H9 (cell line): Measurements from ENCODE around the gene CCL11. TPM values are rescaled to one million over a fixed set of nuclear protein-coding genes. Genes with fewer than 3 reads are reported as not detected.

ENCODE experiments used
- DNase-seq: peaks from one replicate; pipeline ENCODE4 v3.0.0-alpha.2; 2017
- H2AFZ ChIP-seq: one replicate; pipeline ENCODE4 v1.6.1; 2013; ENCODE audit warnings: mild to moderate bottlenecking, low read length, control low read depth, moderate library complexity
- H2AK5ac ChIP-seq: 2 replicates; pipeline ENCODE4 v1.6.1; 2013; ENCODE audit warnings: low read length, control low read depth, mixed read lengths; ENCODE audit not compliant: insufficient read length
- H2BK120ac ChIP-seq: one replicate; pipeline ENCODE4 v1.6.1; 2013; ENCODE audit warnings: low read depth, mild to moderate bottlenecking, low read length, control low read depth, inconsistent platforms; ENCODE audit not compliant: poor library complexity, severe bottlenecking
- H2BK12ac ChIP-seq: 2 replicates; pipeline ENCODE4 v1.6.1; 2013; ENCODE audit warnings: low read length, control low read depth, mixed read lengths, low read depth; ENCODE audit not compliant: insufficient read length
- H2BK15ac ChIP-seq: 2 replicates; pipeline ENCODE4 v1.6.1; 2013; ENCODE audit warnings: low read depth, low read length, control low read depth
- H2BK20ac ChIP-seq: one replicate; pipeline ENCODE4 v1.6.1; 2013; ENCODE audit warnings: low read depth, mild to moderate bottlenecking, low read length, control low read depth, inconsistent platforms; ENCODE audit not compliant: poor library complexity, severe bottlenecking
- H2BK5ac ChIP-seq: 2 replicates; pipeline ENCODE4 v1.6.1; 2013; ENCODE audit warnings: low read length, control low read depth, mixed read lengths; ENCODE audit not compliant: insufficient read length
- H3K14ac ChIP-seq: 2 replicates; pipeline ENCODE4 v1.6.1; 2013; ENCODE audit warnings: low read length, control low read depth; ENCODE audit not compliant: insufficient read depth
- H3K18ac ChIP-seq: 2 replicates; pipeline ENCODE4 v1.6.1; 2013; ENCODE audit warnings: low read depth, mild to moderate bottlenecking, mixed read lengths, low read length, control low read depth; ENCODE audit not compliant: insufficient read length
- H3K23ac ChIP-seq: 2 replicates; pipeline ENCODE4 v1.6.1; 2013; ENCODE audit warnings: low read length, control low read depth, mixed read lengths, low read depth; ENCODE audit not compliant: insufficient read length
- H3K23me2 ChIP-seq: 2 replicates; pipeline ENCODE4 v1.6.1; 2013; ENCODE audit warnings: low read depth, mild to moderate bottlenecking, mixed read lengths, low read length, control low read depth; ENCODE audit not compliant: insufficient read length, poor library complexity, severe bottlenecking
- H3K27ac ChIP-seq: 2 replicates; pipeline ENCODE4 v1.5.1; 2013; ENCODE audit warnings: low read length, control low read depth, mixed read lengths, low read depth; ENCODE audit not compliant: insufficient read length
- H3K27me3 ChIP-seq: 2 replicates; pipeline ENCODE4 v1.6.1; 2013; ENCODE audit warnings: low read length, control low read depth, inconsistent platforms; ENCODE audit not compliant: insufficient read depth
- H3K4ac ChIP-seq: 2 replicates; pipeline ENCODE4 v1.6.1; 2013; ENCODE audit warnings: low read depth, mild to moderate bottlenecking, control low read depth, inconsistent platforms, low read length, moderate library complexity
- H3K4me1 ChIP-seq: 2 replicates; pipeline ENCODE4 v1.6.1; 2013; ENCODE audit warnings: low read length, control low read depth, inconsistent platforms; ENCODE audit not compliant: insufficient read depth
- H3K4me2 ChIP-seq: 2 replicates; pipeline ENCODE4 v1.6.1; 2013; ENCODE audit warnings: low read length, control low read depth, mixed read lengths; ENCODE audit not compliant: insufficient read length, insufficient read depth
- H3K56ac ChIP-seq: 2 replicates; pipeline ENCODE4 v1.6.1; 2013; ENCODE audit warnings: low read depth, mild to moderate bottlenecking, mixed read lengths, low read length, control low read depth; ENCODE audit not compliant: insufficient read length
- H3K79me1 ChIP-seq: 2 replicates; pipeline ENCODE4 v1.6.1; 2013; ENCODE audit warnings: low read depth, mild to moderate bottlenecking, moderate library complexity, low read length, control low read depth, inconsistent platforms; ENCODE audit not compliant: insufficient read depth, poor library complexity, severe bottlenecking
- H3K79me2 ChIP-seq: 2 replicates; pipeline ENCODE4 v1.6.1; 2013; ENCODE audit warnings: low read length, control low read depth, inconsistent platforms; ENCODE audit not compliant: insufficient read depth
- H3K9ac ChIP-seq: 2 replicates; pipeline ENCODE4 v1.6.1; 2013; ENCODE audit warnings: low read length, control low read depth, mixed read lengths; ENCODE audit not compliant: insufficient read length; ENCODE audit errors: extremely low read depth
- H3K9me3 ChIP-seq: one replicate; pipeline ENCODE4 v1.6.1; 2013; ENCODE audit warnings: low read depth, low read length, inconsistent platforms; ENCODE audit not compliant: control insufficient read depth
- H3T11ph ChIP-seq: one replicate; pipeline ENCODE4 v1.6.1; 2013; ENCODE audit warnings: mild to moderate bottlenecking, low read length, control low read depth, inconsistent platforms
- H4K20me1 ChIP-seq: one replicate; pipeline ENCODE4 v1.6.1; 2013; ENCODE audit not compliant: control insufficient read depth, insufficient read length, insufficient read depth
- H4K5ac ChIP-seq: 2 replicates; pipeline ENCODE4 v1.6.1; 2013; ENCODE audit warnings: low read depth, mild to moderate bottlenecking, mixed read lengths, low read length, control low read depth; ENCODE audit not compliant: insufficient read length
- H4K8ac ChIP-seq: replicated peaks from 2 replicates; pipeline ENCODE4 v1.6.1; 2013; ENCODE audit warnings: low read length, control low read depth, mixed read lengths, low read depth; ENCODE audit not compliant: insufficient read length
- H4K91ac ChIP-seq: 2 replicates; pipeline ENCODE4 v1.6.1; 2013; ENCODE audit warnings: low read depth, mild to moderate bottlenecking, moderate library complexity, mixed read lengths, low read length, control low read depth; ENCODE audit not compliant: insufficient read length
- H3K27ac Mint-ChIP-seq, 3 experiments: 2 replicates in 2 of 3; 3 replicates in 1 of 3; pipeline ENCODE4 v1.8.0; 2020 to 2021; ENCODE audit warnings: mixed read lengths in 3 of 3, mild to moderate bottlenecking in 1 of 3, moderate library complexity in 1 of 3
- H3K27me3 Mint-ChIP-seq: 2 replicates; pipeline ENCODE4 v1.8.0; 2021; ENCODE audit warnings: low read depth, mild to moderate bottlenecking, moderate library complexity, mixed read lengths
- H3K36me3 Mint-ChIP-seq, 3 experiments: 2 replicates in 2 of 3; 3 replicates in 1 of 3; pipeline ENCODE4 v1.8.0; 2020 to 2021; ENCODE audit warnings: low read depth in 3 of 3, mixed read lengths in 3 of 3; ENCODE audit not compliant: insufficient read depth in 1 of 3
- H3K4me1 Mint-ChIP-seq, 2 experiments: 2 replicates each; pipeline ENCODE4 v1.8.0; 2020; ENCODE audit warnings: mixed read lengths in 2 of 2
- H3K4me3 Mint-ChIP-seq, 2 experiments: 2 replicates in 1 of 2; 3 replicates in 1 of 2; pipeline ENCODE4 v1.8.0; 2020 to 2021; ENCODE audit warnings: mild to moderate bottlenecking in 2 of 2, mixed read lengths in 2 of 2, moderate library complexity in 1 of 2
- H3K9me3 Mint-ChIP-seq, 2 experiments: 2 replicates in 1 of 2; 3 replicates in 1 of 2; pipeline ENCODE4 v1.8.0; 2020; ENCODE audit warnings: mild to moderate bottlenecking in 2 of 2, mixed read lengths in 2 of 2, moderate library complexity in 1 of 2
- CTCF ChIP-seq: fragments of 200-600 bp; sonication (generic); conservative IDR thresholded peaks from 3 replicates; pipeline ENCODE4 v1.8.0; 2021; ENCODE audit warnings: antibody characterized with exemption, mild to moderate bottlenecking
- total RNA-seq: library from RNA; stranded (reverse); gene quantifications from 2 replicates; pipeline ENCODE4 v1.2.1, GENCODE V29; 2021

Gene CCL11
- total RNA-seq, 1 experiment from 2014 or later = not detected

- Histone ChIP-seq H3K4me2 (no peak overlapping the region), H4K20me1 (no peaks in the 10 kb centered on the region), H3T11ph (no peak overlapping the region), H4K5ac (no peak overlapping the region), H3K4me1 (no peaks in the 10 kb centered on the region), H2BK120ac (no peak overlapping the region), H3K4ac (no peak overlapping the region), H3K14ac (no peak overlapping the region), H2BK15ac (no peak overlapping the region), H3K18ac (no peak overlapping the region), H2BK20ac (no peak overlapping the region), H4K91ac (no peak overlapping the region), H2AFZ (no peak overlapping the region), H3K23me2 (no peaks in the 10 kb centered on the region), H3K27me3 (no peaks in the 10 kb centered on the region), H3K79me2 (no peaks in the 10 kb centered on the region), H3K56ac (no peak overlapping the region), H2BK12ac (no peak overlapping the region), H3K9me3 (no peaks in the 10 kb centered on the region), H4K8ac (no peak overlapping the region), H3K9ac (no peak overlapping the region), H3K23ac (no peak overlapping the region), H2BK5ac (no peak overlapping the region), H3K27ac (no peak overlapping the region), H2AK5ac (no peak overlapping the region), H3K79me1 (no peaks in the 10 kb centered on the region)
- peaks cover 6% of the 10 kb centered on the region for H3K27me3 Mint-ChIP-seq
- no peak overlapping the region for H3K27ac Mint-ChIP-seq
- no peaks in the 10 kb centered on the region for H3K9me3 Mint-ChIP-seq
- DNase-seq = no peak
- TF ChIP-seq CTCF = no peak
- peaks cover 0 to 5% of the 10 kb centered on the region in 2 experiments; a peak in 3 of 4 replicates for H3K4me1 Mint-ChIP-seq
- H3K4me3 Mint-ChIP-seq = no peak overlapping the region
- H3K36me3 Mint-ChIP-seq = no peaks in the 10 kb centered on the region
Observed at GRCh38 chr17:34305606-34306005, 20.1 kb downstream of the CCL11 start.
